ENCODE results near the gene KRTAP29-1. TPM values are rescaled to one million over a fixed set of nuclear protein-coding genes. Genes with fewer than 3 reads are reported as not detected.

The KRTAP29-1 gene
- total RNA-seq, 1 experiment from 2014 or later = not detected

- H3K4me3 Mint-ChIP-seq = no peak overlapping the region
- H3K4me2 ChIP-seq (ENCODE audit: insufficient read depth, insufficient read length, low read length) = no peak overlapping the region
- no peaks in the 10 kb centered on the region for H3K4me1 ChIP-seq (ENCODE audit: insufficient read depth, low read length)
- no peak overlapping the region for H4K91ac ChIP-seq (ENCODE audit: insufficient read length, low read depth, low read length)
- WGBS (ENCODE audit: extremely low coverage, insufficient read length, low lambda C conversion rate) = no CpG with 5 or more reads among the region's 2 CpGs
- no peak overlapping the region for H2AFZ ChIP-seq (ENCODE audit: low read length)
- TF ChIP-seq, protein P1, sequence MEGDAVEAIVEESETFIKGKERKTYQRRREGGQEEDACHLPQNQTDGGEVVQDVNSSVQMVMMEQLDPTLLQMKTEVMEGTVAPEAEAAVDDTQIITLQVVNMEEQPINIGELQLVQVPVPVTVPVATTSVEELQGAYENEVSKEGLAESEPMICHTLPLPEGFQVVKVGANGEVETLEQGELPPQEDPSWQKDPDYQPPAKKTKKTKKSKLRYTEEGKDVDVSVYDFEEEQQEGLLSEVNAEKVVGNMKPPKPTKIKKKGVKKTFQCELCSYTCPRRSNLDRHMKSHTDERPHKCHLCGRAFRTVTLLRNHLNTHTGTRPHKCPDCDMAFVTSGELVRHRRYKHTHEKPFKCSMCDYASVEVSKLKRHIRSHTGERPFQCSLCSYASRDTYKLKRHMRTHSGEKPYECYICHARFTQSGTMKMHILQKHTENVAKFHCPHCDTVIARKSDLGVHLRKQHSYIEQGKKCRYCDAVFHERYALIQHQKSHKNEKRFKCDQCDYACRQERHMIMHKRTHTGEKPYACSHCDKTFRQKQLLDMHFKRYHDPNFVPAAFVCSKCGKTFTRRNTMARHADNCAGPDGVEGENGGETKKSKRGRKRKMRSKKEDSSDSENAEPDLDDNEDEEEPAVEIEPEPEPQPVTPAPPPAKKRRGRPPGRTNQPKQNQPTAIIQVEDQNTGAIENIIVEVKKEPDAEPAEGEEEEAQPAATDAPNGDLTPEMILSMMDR (conservative IDR thresholded peaks at IDR 0.05) = no peak
- no peak overlapping the region for H2BK120ac ChIP-seq (ENCODE audit: low read depth, low read length, poor library complexity, severe bottlenecking)
- H4K8ac ChIP-seq (replicated peaks; ENCODE audit: insufficient read length, low read depth, low read length) = no peak overlapping the region
- no peak overlapping the region for H2BK12ac ChIP-seq (ENCODE audit: insufficient read length, low read depth, low read length)
- H3K23ac ChIP-seq (ENCODE audit: insufficient read length, low read depth, low read length) = no peak overlapping the region
- H3K56ac ChIP-seq (ENCODE audit: insufficient read length, low read depth, low read length) = no peak overlapping the region
- no peak overlapping the region for H2BK15ac ChIP-seq (ENCODE audit: low read depth, low read length)
- H3K18ac ChIP-seq (ENCODE audit: insufficient read length, low read depth, low read length) = no peak overlapping the region
- no peaks in the 10 kb centered on the region for H4K20me1 ChIP-seq (ENCODE audit: control insufficient read depth, insufficient read depth, insufficient read length)
- H3K4ac ChIP-seq (ENCODE audit: low read depth, low read length) = no peak overlapping the region
- H3K4me1 Mint-ChIP-seq = no peaks in the 10 kb centered on the region; a peak in 1 of 4 replicates
- H3K27ac Mint-ChIP-seq = no peak overlapping the region
- no peak overlapping the region for H3K14ac ChIP-seq (ENCODE audit: insufficient read depth, low read length)
- no peak overlapping the region for H4K5ac ChIP-seq (ENCODE audit: insufficient read length, low read depth, low read length)
- no peak overlapping the region for H3K27ac ChIP-seq (ENCODE audit: insufficient read length, low read depth, low read length)
- H2BK5ac ChIP-seq (ENCODE audit: insufficient read length, low read length) = no peak overlapping the region
- H2BK20ac ChIP-seq (ENCODE audit: low read depth, low read length, poor library complexity, severe bottlenecking) = no peak overlapping the region
- no peaks in the 10 kb centered on the region for H3K27me3 ChIP-seq (ENCODE audit: insufficient read depth, low read length)
- no peaks in the 10 kb centered on the region for H3K79me2 ChIP-seq (ENCODE audit: insufficient read depth, low read length)
- H2AK5ac ChIP-seq (ENCODE audit: insufficient read length, low read length) = no peak overlapping the region
- no peaks in the 10 kb centered on the region for H3K23me2 ChIP-seq (ENCODE audit: insufficient read length, low read depth, low read length, poor library complexity, severe bottlenecking)
- H3K27me3 Mint-ChIP-seq (ENCODE audit: low read depth) = peaks cover 8% of the 10 kb centered on the region
- H3K9me3 Mint-ChIP-seq = no peaks in the 10 kb centered on the region
- no peaks in the 10 kb centered on the region for H3K9me3 ChIP-seq (ENCODE audit: control insufficient read depth, low read depth, low read length)
- H3T11ph ChIP-seq (ENCODE audit: low read length) = no peak overlapping the region
- no peak for DNase-seq
- H3K36me3 Mint-ChIP-seq (ENCODE audit: insufficient read depth in 1 of 3, low read depth in 3 of 3) = no peaks in the 10 kb centered on the region
- no peaks in the 10 kb centered on the region for H3K79me1 ChIP-seq (ENCODE audit: insufficient read depth, low read depth, low read length, poor library complexity, severe bottlenecking)
- H3K9ac ChIP-seq (ENCODE audit: extremely low read depth, insufficient read length, low read length) = no peak overlapping the region
These were observed 39.4 kb downstream of the KRTAP29-1 start for GRCh38 chr17:41263212-41263611.
